Liver (tissue), 9 donors: ENCODE results near the gene ZNF597. TPM values are rescaled to one million over a fixed set of nuclear protein-coding genes. Genes with fewer than 3 reads are reported as not detected.

Experiments used
- DNase-seq: peaks from one replicate; pipeline ENCODE4 v3.0.0-alpha.2; 2017; ENCODE audit warnings: low spot score
- H3K27ac ChIP-seq, 2 donors: one replicate each; pipeline ENCODE4 v1.7.0; 2013; ENCODE audit warnings: inconsistent platforms in 2 of 2, low read length in 2 of 2, control low read depth in 1 of 2, low read depth in 1 of 2, mild to moderate bottlenecking in 1 of 2
- H3K27me3 ChIP-seq, 4 donors: one replicate each; pipeline versions ENCODE4 v1.6.1 to v1.7.0; 2013; ENCODE audit warnings: low read length in 3 of 4, inconsistent platforms in 1 of 4, mild to moderate bottlenecking in 1 of 4, moderate library complexity in 1 of 4; ENCODE audit not compliant: control insufficient read depth in 4 of 4, insufficient read depth in 4 of 4
- H3K36me3 ChIP-seq, 4 donors: one replicate each; pipeline versions ENCODE4 v1.6.1 to v1.7.0; 2013; ENCODE audit warnings: low read length in 3 of 4, mild to moderate bottlenecking in 3 of 4, low read depth in 1 of 4, moderate library complexity in 1 of 4; ENCODE audit not compliant: control insufficient read depth in 4 of 4, insufficient read depth in 3 of 4
- H3K4me1 ChIP-seq, 4 donors: one replicate each; pipeline versions ENCODE4 v1.6.1 to v1.7.0; 2013; ENCODE audit warnings: low read length in 3 of 4, mild to moderate bottlenecking in 3 of 4, moderate library complexity in 1 of 4; ENCODE audit not compliant: control insufficient read depth in 4 of 4, insufficient read depth in 4 of 4
- H3K4me3 ChIP-seq, 3 donors: one replicate each; pipeline versions ENCODE4 v1.6.1 to v1.7.0; 2013; ENCODE audit warnings: low read length in 3 of 3, control low read depth in 1 of 3, low read depth in 1 of 3, mild to moderate bottlenecking in 1 of 3
- H3K9ac ChIP-seq, 2 donors: one replicate each; pipeline ENCODE4 v1.7.0; 2013; ENCODE audit warnings: low read length in 2 of 2, mild to moderate bottlenecking in 2 of 2, moderate library complexity in 2 of 2, control low read depth in 1 of 2, low read depth in 1 of 2
- H3K9me3 ChIP-seq, 4 donors: one replicate each; pipeline versions ENCODE4 v1.6.1 to v1.7.0; 2013; ENCODE audit warnings: low read length in 3 of 4; ENCODE audit not compliant: control insufficient read depth in 4 of 4
- EGR1 ChIP-seq, 2 donors: IDR thresholded peaks; 2 replicates each; pipeline ENCODE4 v1.6.1; 2016 to 2018; ENCODE audit warnings: antibody characterized with exemption in 2 of 2, low read depth in 2 of 2
- FOXA1 ChIP-seq: IDR thresholded peaks from 2 replicates; pipeline ENCODE4 v1.6.1; 2016; ENCODE audit warnings: antibody characterized with exemption
- FOXA2 ChIP-seq: IDR thresholded peaks from 2 replicates; pipeline ENCODE4 v1.6.1; 2016; ENCODE audit warnings: antibody characterized with exemption
- GABPA ChIP-seq, 2 donors: IDR thresholded peaks in 1 of 2; conservative IDR thresholded peaks in 1 of 2; 2 replicates each; pipeline ENCODE4 v1.6.1; 2016; ENCODE audit warnings: antibody characterized with exemption in 2 of 2, mild to moderate bottlenecking in 1 of 2, moderate library complexity in 1 of 2
- HNF4A ChIP-seq, 2 donors: conservative IDR thresholded peaks; 2 replicates each; pipeline ENCODE4 v1.6.1; 2016; ENCODE audit warnings: antibody characterized with exemption in 2 of 2, mild to moderate bottlenecking in 2 of 2
- HNF4G ChIP-seq: IDR thresholded peaks from 2 replicates; pipeline ENCODE4 v1.6.1; 2016; ENCODE audit warnings: antibody characterized with exemption
- JUND ChIP-seq, 2 donors: IDR thresholded peaks; 2 replicates each; pipeline ENCODE4 v1.6.1; 2016; ENCODE audit warnings: antibody characterized with exemption in 2 of 2
- NR2F2 ChIP-seq: IDR thresholded peaks from 2 replicates; pipeline ENCODE4 v1.6.1; 2016; ENCODE audit warnings: antibody characterized with exemption
- RAD21 ChIP-seq, 2 donors: IDR thresholded peaks; 2 replicates each; pipeline ENCODE4 v1.6.1; 2016; ENCODE audit warnings: antibody characterized with exemption in 2 of 2, mild to moderate bottlenecking in 2 of 2
- RXRA ChIP-seq, 2 donors: IDR thresholded peaks; 2 replicates each; pipeline ENCODE4 v1.6.1; 2017 to 2018; ENCODE audit warnings: antibody characterized with exemption in 2 of 2, mild to moderate bottlenecking in 1 of 2
- SP1 ChIP-seq: IDR thresholded peaks from 2 replicates; pipeline ENCODE4 v1.6.1; 2018; ENCODE audit warnings: antibody characterized with exemption, mild to moderate bottlenecking
- TAF1 ChIP-seq: conservative IDR thresholded peaks from 2 replicates; pipeline ENCODE4 v1.6.1; 2016; ENCODE audit warnings: antibody characterized with exemption, mild to moderate bottlenecking
- YY1 ChIP-seq: IDR thresholded peaks from 2 replicates; pipeline ENCODE4 v1.6.1; 2016; ENCODE audit warnings: antibody characterized with exemption, mild to moderate bottlenecking
- WGBS: extraction: QIAGEN DNeasy Blood & Tissue Kit; methylation state at CpG from one replicate; pipeline ENCODE4 v1.1.7; 2013; 5-methylcytosine and 5-hydroxymethylcytosine counted together
- polyA plus RNA-seq, 2 donors: library from polyadenylated mRNA; stranded (reverse) in 1 of 2; unstranded in 1 of 2; fragments of 200-250 nt in 1 of 2; fragments of >200 nt in 1 of 2; fragmentation: Nextera tagmentation in 1 of 2; extraction: Ambion mirVana in 1 of 2; gene quantifications; one replicate each; pipeline versions ENCODE4 v1.2.1 to v1.2.3, GENCODE V29; 2013 to 2015
- total RNA-seq, 2 donors: library from RNA; depleted of rRNA; stranded (reverse); fragments of >200 nt; gene quantifications; one replicate each; pipeline ENCODE4 v1.2.3, GENCODE V29; 2014
- TF ChIP-seq, protein P1 (sequence below): IDR thresholded peaks from 2 replicates; pipeline ENCODE4 v1.6.1; 2016; ENCODE audit warnings: antibody characterized with exemption, mild to moderate bottlenecking
- TF ChIP-seq, protein P2 (sequence below): IDR thresholded peaks from 2 replicates; pipeline ENCODE4 v1.6.1; 2016; ENCODE audit warnings: antibody characterized with exemption
- TF ChIP-seq, protein P3 (sequence below): IDR thresholded peaks from 2 replicates; pipeline ENCODE4 v1.6.1; 2016; ENCODE audit warnings: antibody characterized with exemption
- TF ChIP-seq, protein P4 (sequence below): fragments of 150-350 bp; IDR thresholded peaks from 2 replicates; pipeline ENCODE4 v1.5.1; 2017; ENCODE audit warnings: improper control_type of control experiment, low read depth, low read length; ENCODE audit not compliant: missing input control
- TF ChIP-seq, protein P5 (sequence below): IDR thresholded peaks from 2 replicates; pipeline ENCODE4 v1.6.1; 2016; ENCODE audit warnings: antibody characterized with exemption
- donor health status: healthy.
- donor health status: healthy.
- donor health status: healthy.
- donor health status: healthy.
- donor health status: healthy.

The ZNF597 gene
- total and polyA plus RNA-seq, 4 donors: 0.53 to 1.7 (median 0.85) TPM

DNA sequence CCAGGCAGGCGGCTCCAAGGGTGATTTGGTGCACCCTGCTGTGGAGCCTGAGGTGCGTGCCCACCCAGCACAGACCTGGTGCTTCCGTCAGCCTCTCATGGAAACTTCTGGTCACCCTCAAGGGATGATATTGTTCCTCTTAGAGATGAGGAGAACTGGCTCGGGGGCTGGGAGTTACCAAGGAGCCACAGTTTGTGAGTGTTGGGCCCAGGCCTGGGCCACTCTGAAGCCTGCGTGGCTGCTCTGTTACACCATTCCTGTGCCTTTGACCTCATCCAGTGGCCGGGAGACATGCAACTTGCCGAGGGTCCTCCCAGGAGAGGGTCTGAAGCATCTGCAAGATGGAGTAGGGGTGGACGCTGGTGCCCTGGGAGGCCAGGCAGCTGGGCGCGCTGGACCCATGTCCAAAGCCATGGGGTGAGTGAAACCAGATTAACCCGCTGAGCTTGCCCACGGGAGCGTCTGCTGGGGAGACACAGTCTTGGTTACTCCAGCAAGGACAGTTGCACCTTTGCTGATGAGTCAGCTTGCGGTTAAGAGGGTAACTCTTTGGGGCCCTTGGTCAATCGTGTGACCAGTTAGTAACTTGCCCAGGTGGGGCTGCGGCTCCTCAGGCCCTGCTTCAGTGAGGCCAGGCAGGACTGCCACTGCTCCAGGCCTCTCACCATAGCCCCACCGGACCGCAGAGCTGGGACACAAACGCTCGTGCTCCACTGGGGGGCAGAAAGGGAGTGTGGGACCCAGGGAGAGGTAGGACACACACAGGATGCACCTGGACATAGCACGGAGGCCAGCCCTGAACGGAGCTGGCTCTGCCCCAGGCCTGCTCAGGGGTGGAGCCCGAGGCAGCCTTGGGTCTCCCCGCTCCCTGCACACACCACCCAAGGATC is 44.5 kb upstream of the ZNF597 start:
- WGBS: 92% methylated on average over 24 of the region's 24 CpGs
- peaks cover 19 to 45% (median 23%) of the 10 kb centered on the region in 4 donors for H3K36me3 ChIP-seq

More for the DNA sequence above, 44.5 kb upstream of the ZNF597 start:
- TF ChIP-seq FOXA1 (no peak), YY1 (no peak), HNF4G (no peak), TAF1 (no peak), RXRA (IDR thresholded peaks at IDR 0.05) (no peak), NR2F2 (no peak), RAD21 (IDR thresholded peaks at IDR 0.05) (no peak), HNF4A (conservative IDR thresholded peaks at IDR 0.05) (no peak), GABPA (IDR thresholded peaks at IDR 0.05 in 1 of 2, conservative IDR thresholded peaks at IDR 0.05 in 1 of 2) (no peak), FOXA2 (no peak), EGR1 (IDR thresholded peaks at IDR 0.05; ENCODE audit: low read depth in 2 of 2) (no peak), SP1 (no peak), JUND (IDR thresholded peaks at IDR 0.05) (no peak)
- TF ChIP-seq, protein P1, sequence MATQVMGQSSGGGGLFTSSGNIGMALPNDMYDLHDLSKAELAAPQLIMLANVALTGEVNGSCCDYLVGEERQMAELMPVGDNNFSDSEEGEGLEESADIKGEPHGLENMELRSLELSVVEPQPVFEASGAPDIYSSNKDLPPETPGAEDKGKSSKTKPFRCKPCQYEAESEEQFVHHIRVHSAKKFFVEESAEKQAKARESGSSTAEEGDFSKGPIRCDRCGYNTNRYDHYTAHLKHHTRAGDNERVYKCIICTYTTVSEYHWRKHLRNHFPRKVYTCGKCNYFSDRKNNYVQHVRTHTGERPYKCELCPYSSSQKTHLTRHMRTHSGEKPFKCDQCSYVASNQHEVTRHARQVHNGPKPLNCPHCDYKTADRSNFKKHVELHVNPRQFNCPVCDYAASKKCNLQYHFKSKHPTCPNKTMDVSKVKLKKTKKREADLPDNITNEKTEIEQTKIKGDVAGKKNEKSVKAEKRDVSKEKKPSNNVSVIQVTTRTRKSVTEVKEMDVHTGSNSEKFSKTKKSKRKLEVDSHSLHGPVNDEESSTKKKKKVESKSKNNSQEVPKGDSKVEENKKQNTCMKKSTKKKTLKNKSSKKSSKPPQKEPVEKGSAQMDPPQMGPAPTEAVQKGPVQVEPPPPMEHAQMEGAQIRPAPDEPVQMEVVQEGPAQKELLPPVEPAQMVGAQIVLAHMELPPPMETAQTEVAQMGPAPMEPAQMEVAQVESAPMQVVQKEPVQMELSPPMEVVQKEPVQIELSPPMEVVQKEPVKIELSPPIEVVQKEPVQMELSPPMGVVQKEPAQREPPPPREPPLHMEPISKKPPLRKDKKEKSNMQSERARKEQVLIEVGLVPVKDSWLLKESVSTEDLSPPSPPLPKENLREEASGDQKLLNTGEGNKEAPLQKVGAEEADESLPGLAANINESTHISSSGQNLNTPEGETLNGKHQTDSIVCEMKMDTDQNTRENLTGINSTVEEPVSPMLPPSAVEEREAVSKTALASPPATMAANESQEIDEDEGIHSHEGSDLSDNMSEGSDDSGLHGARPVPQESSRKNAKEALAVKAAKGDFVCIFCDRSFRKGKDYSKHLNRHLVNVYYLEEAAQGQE: no peak
- TF ChIP-seq, protein P2, sequence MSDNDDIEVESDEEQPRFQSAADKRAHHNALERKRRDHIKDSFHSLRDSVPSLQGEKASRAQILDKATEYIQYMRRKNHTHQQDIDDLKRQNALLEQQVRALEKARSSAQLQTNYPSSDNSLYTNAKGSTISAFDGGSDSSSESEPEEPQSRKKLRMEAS: no peak
- TF ChIP-seq, protein P3, sequence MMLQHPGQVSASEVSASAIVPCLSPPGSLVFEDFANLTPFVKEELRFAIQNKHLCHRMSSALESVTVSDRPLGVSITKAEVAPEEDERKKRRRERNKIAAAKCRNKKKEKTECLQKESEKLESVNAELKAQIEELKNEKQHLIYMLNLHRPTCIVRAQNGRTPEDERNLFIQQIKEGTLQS: no peak
- TF ChIP-seq, protein P4, sequence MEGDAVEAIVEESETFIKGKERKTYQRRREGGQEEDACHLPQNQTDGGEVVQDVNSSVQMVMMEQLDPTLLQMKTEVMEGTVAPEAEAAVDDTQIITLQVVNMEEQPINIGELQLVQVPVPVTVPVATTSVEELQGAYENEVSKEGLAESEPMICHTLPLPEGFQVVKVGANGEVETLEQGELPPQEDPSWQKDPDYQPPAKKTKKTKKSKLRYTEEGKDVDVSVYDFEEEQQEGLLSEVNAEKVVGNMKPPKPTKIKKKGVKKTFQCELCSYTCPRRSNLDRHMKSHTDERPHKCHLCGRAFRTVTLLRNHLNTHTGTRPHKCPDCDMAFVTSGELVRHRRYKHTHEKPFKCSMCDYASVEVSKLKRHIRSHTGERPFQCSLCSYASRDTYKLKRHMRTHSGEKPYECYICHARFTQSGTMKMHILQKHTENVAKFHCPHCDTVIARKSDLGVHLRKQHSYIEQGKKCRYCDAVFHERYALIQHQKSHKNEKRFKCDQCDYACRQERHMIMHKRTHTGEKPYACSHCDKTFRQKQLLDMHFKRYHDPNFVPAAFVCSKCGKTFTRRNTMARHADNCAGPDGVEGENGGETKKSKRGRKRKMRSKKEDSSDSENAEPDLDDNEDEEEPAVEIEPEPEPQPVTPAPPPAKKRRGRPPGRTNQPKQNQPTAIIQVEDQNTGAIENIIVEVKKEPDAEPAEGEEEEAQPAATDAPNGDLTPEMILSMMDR: no peak
- TF ChIP-seq, protein P5, sequence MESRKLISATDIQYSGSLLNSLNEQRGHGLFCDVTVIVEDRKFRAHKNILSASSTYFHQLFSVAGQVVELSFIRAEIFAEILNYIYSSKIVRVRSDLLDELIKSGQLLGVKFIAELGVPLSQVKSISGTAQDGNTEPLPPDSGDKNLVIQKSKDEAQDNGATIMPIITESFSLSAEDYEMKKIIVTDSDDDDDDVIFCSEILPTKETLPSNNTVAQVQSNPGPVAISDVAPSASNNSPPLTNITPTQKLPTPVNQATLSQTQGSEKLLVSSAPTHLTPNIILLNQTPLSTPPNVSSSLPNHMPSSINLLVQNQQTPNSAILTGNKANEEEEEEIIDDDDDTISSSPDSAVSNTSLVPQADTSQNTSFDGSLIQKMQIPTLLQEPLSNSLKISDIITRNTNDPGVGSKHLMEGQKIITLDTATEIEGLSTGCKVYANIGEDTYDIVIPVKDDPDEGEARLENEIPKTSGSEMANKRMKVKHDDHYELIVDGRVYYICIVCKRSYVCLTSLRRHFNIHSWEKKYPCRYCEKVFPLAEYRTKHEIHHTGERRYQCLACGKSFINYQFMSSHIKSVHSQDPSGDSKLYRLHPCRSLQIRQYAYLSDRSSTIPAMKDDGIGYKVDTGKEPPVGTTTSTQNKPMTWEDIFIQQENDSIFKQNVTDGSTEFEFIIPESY: no peak
- no peak overlapping the region for H3K4me3 ChIP-seq
- no peak for DNase-seq
- no peak overlapping the region for H3K27ac ChIP-seq
- no peaks in the 10 kb centered on the region for H3K9me3 ChIP-seq
- no peaks in the 10 kb centered on the region for H3K27me3 ChIP-seq
- H3K9ac ChIP-seq: no peak overlapping the region
- peaks cover 0 to 8% (median 4%) of the 10 kb centered on the region in 4 donors for H3K4me1 ChIP-seq
